ENCODE results near the gene GP9.

GP9 gene

DNA sequence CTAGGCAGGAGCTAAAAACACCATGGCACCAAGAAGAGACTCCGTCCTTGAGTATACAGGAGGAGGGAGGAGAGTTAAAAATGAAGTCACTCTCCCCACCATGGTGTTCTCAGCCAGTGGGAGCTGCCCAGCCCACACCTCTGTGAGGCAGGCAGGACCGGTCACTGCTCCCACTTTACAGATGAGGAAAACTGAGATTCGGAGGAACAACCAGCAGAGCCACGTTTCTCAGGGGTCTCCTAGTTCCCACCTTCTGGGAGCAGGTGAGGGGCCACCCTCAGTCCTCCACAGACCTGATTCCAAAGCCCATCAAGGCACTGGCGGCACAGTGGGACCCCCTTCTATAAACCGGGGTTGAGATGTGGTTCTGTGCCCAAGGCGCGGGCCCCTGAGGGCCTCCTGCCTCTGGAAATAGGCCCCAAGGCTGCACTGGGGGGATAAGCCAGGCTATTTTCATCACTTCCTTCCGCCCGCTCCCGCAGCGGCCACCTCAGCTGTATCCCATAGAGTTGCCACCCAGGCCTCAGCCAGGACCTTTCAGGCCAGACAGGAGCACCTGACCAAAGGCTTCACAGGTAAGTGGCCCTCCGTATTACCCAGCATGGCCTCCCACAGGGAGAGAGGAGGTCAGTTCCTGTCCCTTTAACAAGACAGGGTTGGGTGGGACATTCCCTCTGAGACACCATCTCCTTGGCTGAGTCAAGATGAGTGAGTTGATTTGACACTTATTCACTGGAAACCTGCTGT lies at the start of gene GP9:
Gene GP9, plus strand, starts transcription at position 504 of the 747 bp plus-strand sequence. CDS start 961 bp downstream, outside the sequence.
- TF ChIP-seq, protein P1, sequence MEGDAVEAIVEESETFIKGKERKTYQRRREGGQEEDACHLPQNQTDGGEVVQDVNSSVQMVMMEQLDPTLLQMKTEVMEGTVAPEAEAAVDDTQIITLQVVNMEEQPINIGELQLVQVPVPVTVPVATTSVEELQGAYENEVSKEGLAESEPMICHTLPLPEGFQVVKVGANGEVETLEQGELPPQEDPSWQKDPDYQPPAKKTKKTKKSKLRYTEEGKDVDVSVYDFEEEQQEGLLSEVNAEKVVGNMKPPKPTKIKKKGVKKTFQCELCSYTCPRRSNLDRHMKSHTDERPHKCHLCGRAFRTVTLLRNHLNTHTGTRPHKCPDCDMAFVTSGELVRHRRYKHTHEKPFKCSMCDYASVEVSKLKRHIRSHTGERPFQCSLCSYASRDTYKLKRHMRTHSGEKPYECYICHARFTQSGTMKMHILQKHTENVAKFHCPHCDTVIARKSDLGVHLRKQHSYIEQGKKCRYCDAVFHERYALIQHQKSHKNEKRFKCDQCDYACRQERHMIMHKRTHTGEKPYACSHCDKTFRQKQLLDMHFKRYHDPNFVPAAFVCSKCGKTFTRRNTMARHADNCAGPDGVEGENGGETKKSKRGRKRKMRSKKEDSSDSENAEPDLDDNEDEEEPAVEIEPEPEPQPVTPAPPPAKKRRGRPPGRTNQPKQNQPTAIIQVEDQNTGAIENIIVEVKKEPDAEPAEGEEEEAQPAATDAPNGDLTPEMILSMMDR (IDR thresholded peaks at IDR 0.05; ENCODE audit: extremely low read depth, missing control alignments), result no peak
- no peak for DNase-seq (ENCODE audit: low spot score)

GRCh38 chr3:129013491-129013891 lies 47.1 kb upstream of the GP9 start:
- TF ChIP-seq, protein P1 (IDR thresholded peaks at IDR 0.05; ENCODE audit: extremely low read depth, missing control alignments), result no peak

DNA sequence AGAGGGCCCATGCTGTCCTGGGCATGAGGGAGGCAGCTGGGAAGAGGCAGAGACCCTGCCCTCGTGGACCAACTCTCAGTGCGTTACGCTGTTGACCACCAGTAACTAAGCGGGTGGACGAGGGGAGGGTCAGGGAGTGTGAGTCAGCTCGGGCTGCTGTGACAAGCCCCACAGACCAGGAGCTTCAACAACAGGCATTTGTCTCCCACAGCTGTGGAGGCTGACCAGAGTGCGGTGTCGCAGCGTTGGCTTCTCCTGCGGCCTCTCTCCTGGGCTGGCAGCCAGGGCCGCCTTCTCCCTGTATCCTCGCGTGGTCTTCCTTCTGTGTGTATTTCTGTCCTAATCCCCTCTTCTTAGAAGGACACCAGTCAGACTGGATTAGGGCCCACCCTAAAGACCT lies 46.4 kb upstream of the GP9 start:
- TF ChIP-seq, protein P1 (IDR thresholded peaks at IDR 0.05; ENCODE audit: extremely low read depth, missing control alignments), result no peak
- no peak for DNase-seq (ENCODE audit: low spot score)

More at GRCh38 chr3:129013491-129013891, 47.1 kb upstream of the GP9 start:
- DNase-seq (ENCODE audit: low spot score), result no peak

DNA sequence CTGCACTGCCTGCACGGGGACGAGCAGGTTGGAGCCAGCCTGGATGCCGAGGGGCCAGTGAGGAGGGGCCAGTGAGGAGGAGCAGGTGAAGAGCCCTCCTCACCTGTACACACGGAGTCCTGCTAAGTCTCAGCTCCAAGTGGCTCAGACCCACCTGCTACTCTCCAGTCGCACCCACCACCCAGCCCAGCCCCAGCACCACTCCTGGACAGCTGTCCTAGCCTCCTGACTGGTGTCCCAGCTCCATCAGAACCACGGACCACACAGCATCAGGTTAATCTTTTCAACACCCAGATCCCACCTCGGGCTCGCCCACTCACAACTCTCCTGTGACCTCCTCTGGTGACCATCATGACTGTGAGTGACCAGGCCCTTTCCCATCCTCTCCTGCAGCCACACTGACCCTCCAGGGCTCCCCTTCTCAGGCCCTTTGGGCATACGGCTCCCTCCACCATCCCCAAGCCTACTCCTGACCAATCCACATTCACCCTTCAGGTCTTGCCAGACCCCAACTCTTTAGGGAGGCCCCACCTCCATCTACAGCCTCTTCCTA lies 45.7 kb upstream of the GP9 start:
- TF ChIP-seq, protein P1 (IDR thresholded peaks at IDR 0.05; ENCODE audit: extremely low read depth, missing control alignments), result no peak
- no peak for DNase-seq (ENCODE audit: low spot score)

DNA sequence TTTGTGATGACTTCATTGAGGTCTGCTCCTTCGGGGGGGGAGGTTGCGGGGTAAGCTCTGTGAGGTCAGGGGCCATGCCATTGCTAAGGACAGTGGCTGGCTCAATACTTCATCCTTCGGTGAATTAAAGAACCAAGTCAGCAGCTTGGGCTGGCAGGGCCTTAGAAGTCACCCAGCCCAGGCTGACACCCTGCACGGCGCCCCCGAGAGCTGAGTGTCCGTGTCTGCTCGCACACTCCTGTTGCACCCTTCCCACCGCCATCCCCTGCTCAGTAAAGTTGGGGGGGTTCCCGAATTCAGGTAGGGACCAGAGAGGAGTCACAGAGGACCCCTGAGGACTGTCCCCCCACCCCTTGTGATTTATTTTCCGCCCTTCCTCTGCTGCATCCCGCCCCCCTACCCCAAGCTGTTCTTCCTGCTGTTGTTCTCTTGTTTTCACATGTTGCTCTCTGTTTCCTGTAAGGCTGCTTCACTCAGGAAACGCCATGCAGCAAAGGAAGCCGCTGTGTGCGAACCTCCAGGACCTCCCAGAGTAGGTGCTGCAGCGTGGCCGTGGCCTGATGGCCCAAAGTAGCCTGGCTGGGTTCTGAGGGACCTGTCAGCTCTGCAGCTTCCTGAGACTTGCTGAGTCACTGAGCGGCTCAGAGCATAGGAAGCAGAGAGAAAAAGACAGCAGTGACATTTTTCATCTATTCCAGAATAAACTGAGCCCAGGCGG lies 45.0 kb upstream of the GP9 start:
- TF ChIP-seq, protein P1 (IDR thresholded peaks at IDR 0.05; ENCODE audit: extremely low read depth, missing control alignments), result no peak
- no peak for DNase-seq (ENCODE audit: low spot score)

- no peak for DNase-seq (ENCODE audit: low spot score)
- TF ChIP-seq, protein P1 (IDR thresholded peaks at IDR 0.05; ENCODE audit: extremely low read depth, missing control alignments), result no peak
Measured at GRCh38 chr3:129016356-129016719, 44.2 kb upstream of the GP9 start.

All from GM20000 (cell line).